Fibroblast of skin of abdomen (primary cell): Measurements from ENCODE around the gene CDK5RAP2.
"Not testable (repeated sequence)": the region's sequence is repeated elsewhere in the genome, so short reads cannot be mapped to it uniquely, and the experiment has no call there.

ENCODE experiments used
- DNase-seq: peaks from one replicate; pipeline ENCODE4 v3.0.0-alpha.2; 2013

CDK5RAP2 gene

DNA sequence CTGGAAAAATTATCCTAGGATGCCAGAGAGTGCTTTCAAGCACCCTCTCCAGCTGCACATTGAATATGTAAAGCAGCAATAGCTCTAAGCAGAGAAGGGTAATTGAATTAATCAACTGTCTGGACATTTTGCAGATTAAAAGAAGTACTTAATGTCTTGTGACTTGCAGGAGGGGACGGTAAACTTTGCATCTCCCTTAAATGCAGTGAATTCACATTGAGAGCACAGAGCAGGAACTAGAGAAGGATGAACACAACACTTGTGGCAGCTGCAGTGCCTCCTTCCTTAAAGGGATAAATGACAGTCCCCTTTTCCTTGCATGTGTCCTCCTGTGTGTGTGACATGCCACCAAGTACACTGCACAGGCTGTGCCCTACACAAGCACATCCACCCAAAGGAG lies 7.4 kb upstream of the CDK5RAP2 start:
- no peak for DNase-seq

DNA sequence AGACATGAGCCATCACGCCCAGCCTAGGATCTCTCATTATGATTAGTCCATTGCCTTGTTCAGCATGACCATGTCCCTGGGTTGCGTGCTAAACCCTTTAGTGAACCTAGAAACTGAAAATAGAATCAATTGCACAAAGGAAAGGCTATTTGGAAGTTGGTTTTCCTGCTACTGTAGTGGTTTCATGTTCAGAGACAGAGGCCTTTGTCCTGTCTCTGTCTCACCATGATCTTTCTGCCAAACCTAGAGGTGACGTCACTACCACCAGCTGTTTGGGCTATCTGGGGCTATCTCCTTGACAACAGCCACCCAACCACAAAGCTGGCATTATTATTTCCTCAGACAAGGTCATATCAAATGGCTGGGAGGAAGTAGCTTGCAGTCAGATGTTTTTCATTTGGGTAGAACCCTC lies 4.0 kb upstream of the CDK5RAP2 start:
- peak; percentile 66 for DNase-seq

DNA sequence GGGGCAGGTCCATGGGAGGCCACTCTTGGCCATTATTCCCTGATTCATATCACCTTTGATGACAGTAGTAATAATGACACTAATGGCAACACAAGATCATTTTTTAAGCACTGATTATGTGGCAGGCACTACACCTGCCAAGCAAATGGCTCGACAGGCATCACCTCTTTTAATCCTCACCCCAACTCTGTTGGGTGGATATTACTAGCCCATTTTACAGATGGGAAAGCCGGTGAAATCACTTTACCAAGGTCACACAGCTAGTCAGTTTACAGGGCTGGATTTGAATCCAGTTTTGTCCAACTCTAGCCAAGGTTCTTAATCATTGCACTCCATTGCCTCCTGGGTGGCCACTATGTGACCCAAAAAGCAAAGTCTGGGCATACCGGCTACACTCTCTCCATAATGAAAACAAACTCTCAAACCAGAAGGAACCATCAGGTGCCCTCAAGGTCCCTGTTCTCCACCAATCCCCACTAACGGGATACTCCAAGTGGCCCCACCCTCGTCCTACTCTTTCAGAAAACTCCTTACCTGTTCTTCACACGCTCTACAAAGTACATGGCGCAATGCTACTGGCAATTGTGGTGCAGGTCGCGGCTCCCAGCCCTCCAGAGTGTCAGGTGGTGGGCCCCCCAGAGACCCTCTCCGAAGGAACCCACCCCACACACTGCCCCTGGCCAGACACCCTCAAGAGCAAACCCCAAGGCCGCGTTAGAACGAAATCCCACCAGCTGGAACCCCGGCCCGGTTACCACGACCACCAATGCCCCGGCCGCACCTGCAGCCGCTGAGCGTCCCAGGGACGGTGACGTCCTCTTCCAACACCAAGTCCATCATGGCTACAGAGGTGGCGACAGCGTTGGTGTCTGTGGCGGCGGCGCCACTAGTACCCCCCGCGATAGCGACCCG lies 572 bp downstream of the CDK5RAP2 start:
- DNase-seq, result no peak

DNA sequence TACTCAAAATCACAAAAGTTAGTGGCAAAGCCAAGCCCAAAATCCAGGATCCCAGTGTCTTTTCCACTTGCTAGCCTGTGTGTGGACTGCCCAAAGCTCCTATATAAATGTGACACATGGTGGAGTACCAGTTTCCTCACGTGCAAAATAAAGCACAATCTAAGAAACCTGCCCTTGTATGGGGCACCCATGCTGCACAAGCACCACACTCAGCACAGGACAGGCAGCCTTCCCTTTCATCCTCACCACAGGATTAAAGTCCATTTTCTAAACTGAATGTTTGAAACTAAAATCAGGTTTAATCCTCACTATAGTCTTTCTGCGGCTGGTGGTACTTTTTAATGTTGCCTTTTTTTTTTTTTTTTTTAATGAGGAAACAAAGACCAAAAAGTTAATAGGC lies 5.5 kb downstream of the CDK5RAP2 start:
- no peak for DNase-seq

DNA sequence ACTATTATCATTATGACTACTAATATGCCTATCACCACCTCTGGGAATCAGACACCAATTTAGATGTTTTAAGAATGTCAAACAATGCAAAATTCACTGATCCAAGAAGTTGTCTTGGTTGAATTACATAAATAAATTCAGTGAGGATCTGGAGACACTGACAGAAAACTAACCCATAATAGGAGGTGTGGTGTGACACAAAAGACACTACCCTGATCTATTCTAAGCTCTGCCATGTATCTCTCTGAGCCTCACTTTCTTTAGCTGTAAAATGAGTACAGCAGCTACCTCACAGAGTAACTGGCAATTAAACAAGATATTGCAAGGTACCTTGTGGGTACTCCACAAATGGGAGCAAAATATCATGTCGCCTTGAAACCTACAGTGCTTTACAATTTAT lies 7.5 kb downstream of the CDK5RAP2 start:
- no peak for DNase-seq

DNA sequence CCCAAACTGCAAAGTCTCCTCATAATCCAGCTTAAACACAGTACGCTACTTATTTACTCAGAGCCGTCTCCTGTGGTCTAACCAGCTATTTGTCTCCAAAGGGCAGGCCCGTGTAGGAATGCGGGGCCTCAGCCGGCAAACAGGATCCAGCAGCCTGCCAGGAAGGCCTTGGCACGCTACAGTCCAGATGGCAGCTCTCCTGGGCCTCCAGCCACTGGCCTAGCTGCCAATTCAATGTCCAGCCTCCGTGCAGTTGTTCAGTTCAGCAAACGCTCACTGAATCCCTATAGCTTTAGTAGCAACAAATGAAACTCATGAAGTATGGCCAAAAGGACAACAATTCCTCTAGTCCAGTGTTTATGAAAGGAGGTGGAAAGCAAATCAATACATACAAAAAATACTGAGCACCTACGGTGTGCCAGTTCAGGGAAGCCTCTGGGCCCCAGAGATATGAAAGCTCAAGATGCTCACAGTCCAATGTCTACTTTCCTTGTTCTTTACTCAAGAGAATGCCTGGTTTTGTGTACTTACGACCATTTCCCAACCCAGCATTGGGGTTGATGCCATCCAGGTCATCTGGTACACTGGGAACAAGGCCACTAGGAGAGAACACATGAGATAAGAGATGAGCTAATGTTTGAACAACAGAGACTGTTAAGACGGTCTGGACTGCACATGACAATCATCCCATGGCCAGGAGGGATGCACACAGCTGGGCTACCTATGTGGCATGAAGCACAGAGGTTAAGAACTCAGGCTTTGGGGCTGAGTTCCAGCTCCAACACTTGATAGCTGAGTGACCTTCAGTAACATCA lies 8.3 kb downstream of the CDK5RAP2 start:
- peak; percentile 10 for DNase-seq

DNA sequence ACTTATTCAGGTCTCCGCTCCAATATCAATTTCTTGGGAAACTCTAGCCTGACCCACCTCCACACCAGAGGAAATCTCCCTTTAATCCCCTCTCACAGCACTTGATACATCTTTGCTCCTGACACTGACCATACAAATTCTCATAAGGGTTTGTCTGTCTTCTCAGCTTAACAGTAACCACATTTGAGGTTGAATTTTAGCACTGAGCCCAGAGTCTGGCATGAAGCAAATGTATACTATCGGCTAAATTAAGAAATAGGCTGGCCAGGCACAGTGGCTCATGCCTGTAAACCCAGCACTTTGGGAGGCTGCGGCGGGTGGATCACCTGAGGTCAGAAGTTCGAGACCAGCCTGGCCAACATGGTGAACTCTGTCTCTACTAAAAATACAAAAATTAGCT lies 9.7 kb downstream of the CDK5RAP2 start:
- DNase-seq, result no peak

DNA sequence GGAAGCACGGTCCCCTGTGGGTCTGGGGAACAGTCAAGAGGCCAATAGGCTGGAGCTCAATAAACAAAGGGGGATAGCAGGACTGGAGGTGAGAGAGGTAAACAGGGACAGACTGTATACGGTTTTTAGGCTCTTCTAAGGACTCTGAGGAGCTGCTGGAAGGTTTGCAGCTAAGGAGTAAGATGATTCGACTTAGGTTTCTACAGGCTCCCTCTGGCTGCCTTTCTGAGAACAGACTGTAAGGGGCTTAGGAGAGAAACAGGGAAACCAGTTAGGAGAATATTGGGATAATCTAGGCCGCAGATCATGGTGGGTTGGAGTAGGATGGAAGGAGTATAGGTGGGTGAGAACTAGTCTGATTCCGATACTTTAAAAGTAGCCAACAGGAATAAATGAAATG lies 10.4 kb downstream of the CDK5RAP2 start:
- no peak for DNase-seq

DNA sequence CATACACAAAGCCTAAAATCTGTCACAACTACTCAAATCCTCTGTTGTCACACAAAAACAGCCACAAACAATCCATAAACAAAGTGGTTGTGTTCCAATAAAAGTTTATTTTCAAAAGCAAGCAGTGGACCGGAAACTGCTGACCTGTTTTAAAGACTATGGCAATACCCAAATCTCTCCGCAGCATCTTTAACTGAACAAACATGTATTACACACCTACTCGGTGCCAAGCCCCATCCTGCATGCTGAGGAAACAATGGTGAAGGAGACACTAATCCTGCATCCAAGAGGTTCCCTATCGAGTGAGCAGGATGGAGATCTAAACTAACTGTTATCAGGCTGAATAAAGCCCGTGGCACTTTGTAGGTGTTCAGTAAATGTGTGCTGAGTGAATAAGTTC lies 11.2 kb downstream of the CDK5RAP2 start:
- no peak for DNase-seq

DNA sequence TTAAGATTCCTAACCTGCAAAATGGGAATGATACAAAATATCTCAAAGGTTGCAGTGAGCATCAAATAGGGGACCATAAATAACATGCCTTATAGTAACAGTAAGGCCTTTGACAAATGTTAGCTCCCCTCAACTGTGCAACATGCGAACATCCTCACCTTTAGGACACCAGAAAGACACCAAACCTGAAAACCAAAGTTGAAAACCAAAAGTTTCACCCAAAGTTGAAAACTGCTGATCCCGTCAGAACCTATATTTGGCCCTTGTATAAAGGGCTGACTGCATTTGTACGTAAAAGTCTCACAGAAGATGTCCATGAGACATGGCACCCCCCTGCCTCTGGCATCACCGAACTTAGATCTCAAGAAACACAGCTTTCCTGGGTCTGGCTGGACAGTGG lies 12.1 kb downstream of the CDK5RAP2 start:
- no peak for DNase-seq

DNA sequence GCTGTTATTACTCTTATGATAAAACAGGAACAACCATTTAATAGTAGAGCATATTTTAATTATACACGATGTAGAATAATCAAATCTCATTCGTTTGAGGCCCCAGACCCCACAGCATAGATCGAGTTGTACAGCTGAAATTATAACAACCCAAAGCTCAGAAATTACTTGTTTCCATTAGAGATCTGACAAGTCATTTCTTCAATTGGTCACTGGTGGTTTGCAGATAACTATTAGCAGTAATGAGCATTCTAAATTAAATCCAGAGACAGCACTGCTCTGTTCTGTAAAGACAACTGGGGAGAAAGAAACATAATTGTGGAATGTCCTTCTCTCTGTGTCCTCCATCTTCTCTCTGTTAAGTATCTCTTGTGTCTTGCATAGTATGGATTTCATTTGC lies 12.9 kb downstream of the CDK5RAP2 start:
- DNase-seq, result no peak

DNA sequence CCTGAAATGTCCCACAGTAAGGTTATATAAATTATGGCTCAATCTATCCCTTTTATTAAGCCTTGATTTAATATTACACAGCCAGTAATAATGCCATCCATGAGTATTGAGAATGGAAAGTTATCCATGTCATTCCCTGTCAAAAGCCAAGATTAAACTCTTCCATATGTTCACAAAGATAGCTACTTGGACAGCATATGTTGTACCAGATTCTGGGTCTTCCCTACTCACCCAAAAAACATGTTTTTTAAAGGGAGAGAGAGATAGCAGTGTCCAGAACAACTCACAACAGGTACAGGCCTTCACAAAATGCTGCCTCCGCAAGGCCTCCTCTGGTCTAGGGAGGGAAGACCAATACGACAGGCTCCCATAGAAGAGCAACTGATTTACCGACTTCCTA lies 15.4 kb downstream of the CDK5RAP2 start:
- no peak for DNase-seq

DNA sequence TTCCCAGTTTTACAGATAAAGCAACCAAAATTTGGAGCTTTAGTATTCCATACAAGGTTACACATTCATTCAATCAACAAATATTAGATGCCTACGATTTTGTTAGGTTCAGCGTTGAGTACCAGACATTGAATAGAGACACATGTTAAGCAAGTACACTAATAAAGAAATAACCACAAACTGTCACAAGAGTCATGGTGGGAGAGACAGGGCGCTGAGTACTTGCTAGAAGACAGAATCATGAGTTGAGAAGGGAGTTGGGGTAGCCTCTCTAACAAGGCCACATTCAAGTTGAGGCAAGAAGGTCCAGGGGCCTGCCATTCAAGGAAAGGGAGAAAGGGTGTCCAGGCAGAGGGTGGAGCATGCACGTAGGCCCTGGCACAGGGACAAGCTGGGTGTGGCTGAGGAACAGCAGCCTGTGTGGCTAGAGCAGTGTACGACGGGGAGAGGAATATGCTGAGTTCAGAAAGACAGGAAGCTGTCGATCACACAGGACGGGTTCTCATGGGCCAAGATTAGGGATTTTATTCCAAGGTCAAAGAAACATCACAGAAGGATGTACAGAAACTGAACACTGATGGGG lies 17.0 kb downstream of the CDK5RAP2 start:
- DNase-seq, result no peak

DNA sequence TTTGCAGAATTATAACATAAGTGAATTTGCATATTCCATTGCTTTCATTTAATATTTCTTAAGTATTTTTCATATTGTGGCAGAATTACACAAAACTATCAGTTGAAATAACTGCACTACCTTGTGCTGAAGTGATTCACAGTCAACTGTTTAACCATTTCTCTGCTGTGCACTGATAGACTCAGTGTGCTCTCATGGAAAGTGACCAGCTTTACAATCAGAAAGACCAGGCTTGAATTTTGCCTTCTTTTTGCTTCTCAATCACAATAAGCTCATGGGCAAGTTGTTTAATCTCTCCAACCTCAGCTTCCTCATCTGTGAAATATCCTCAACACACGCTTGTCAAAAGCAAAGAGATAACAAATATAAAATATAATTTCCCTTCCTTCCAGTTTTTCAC lies 18.3 kb downstream of the CDK5RAP2 start:
- DNase-seq, result no peak

DNA sequence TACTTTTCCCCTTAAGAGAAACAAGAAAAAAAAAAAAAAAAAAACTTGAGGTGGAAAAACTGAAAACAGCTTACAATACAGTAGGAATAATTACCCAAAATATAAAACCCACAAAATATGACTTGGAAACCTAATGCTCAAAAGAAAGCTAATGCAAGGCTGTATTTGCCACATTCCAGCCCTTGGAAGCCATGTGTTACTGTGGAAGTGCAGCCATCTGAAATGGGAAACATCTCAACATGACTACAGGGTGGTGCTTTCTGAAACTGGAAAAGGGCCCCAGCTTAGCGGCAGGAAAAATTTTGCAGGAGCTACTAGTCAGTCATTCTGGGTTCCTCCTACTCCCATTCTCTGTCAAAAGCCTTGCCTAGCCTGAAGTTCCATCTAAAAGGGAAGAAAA lies 20.4 kb downstream of the CDK5RAP2 start:
- no peak for DNase-seq

DNA sequence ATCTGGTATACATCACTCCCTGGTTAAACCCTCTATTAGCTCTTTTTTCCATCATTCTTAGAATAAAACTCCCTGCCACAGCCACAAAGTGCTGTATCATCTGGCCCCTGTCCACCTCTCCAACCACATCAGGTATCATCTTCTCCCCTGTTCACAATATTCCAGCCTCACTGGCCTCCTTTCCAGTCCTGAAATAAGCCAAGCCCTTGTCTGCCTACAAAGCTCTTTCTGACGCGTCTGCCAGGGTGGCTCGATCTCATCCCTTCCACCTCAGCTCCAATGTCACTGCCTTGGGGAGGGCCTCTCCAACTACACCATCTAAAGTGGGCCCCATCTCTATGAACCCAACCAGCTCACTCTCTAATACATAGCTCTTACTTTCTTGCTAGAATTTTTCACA lies 21.5 kb downstream of the CDK5RAP2 start:
- no peak for DNase-seq

DNA sequence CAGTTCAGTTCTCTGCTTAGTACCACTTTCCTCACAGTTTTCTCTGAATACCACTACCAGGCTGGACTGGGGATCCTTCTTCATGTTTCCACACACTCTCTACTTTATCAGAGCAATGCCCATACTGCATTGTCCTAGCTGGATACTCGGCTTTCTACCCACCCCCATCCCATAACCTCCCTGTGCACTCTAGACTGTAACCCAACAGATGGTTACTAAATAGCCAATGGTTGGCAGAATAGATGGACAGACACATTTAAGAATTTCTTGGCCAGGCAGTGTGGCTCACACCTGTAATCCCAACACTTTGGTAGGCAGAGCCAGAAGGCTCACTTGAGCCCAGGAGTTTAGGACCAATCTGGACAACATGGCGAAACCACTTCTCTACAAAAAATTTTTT lies 22.8 kb downstream of the CDK5RAP2 start:
- no peak for DNase-seq

DNA sequence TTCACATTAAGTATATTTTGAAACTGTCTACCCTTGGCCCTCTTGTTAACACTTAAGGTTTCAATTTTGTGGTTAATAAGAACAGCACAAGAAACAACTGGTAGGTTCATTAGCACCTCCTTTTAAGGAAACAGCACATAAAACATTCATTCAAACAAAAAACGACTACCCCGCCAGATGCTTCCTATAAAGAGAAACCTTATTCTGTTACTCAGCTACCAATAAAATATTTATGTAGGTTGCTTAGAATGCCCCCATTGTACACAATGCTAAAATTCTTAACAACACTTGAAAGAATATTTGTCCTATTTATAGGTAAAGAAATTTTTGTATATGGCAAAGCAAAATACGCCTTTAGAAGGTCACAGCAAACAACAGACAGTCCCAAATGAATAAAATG lies 23.2 kb downstream of the CDK5RAP2 start:
- no peak for DNase-seq

DNA sequence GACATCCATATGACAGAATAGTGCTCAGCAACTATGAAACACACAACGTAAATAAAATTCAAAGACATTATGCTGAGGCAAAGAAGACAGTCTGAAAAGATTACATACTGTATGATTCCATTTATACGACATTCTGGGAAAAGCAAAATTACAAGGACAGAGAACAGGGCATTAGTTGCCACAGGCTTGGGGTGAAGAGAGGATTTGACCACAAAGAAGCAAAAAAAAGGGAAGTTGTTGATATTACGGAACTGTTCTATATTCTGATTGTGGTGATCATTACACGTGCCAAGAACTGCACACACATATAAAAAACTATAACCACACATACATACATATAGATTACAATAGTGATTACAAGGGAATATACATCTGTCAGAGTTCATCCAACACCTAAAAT lies 24.1 kb downstream of the CDK5RAP2 start:
- no peak for DNase-seq

DNA sequence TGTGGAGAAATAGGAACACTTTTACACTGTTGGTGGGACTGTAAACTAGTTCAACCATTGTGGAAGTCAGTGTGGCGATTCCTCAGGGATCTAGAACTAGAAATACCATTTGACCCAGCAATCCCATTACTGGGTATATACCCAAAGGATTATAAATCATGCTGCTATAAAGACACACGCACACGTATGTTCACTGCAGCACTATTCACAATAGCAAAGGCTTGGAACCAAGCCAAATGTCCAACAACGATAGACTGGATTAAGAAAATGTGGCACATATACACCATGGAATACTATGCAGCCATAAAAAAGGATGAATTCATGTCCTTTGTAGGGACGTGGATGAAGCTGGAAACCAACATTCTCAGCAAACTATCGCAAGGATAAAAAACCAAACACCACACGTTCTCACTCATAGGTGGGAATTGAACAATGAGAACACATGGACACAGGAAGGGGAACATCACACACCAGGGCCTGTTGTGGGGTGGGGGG lies 27.7 kb downstream of the CDK5RAP2 start:
- not testable (repeated sequence) for DNase-seq

DNA sequence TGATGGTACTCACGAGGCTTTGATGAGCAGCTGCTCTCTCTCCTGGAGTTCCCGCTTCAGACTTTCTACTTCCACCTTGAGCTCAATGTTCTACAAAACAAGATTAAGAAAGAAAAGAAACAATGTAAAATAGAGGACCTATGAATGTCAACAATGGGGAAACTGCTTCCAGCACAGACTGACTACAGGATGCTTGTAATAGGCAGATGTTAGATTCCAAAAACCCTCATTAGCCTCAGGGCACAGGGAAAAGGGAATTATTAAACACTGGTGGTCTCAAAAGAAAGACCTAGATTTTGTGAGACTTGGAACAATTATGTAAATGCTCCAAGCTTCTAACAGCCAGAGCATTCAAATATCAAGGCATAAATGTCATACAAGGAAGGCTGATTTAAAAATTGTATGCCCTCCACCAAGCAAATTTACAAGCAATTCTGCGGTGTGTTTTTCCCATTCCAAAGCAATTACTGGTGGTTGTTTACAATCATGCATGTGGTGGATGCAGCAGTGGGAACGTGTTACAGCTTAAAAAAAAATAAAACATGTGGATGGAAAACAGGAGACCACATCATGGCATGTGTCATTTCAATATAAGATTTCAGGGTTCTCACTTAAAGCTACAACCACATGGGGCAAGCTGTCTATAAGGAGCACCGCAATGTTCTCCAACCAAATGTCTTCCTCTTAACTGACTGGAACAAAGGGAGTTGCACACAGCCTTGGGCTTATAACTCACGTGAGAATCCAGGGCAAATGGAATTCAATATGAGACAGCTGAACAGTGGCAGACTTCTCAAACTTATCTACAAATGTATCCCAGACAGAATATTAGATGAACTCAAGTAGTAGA lies 34.0 kb downstream of the CDK5RAP2 start:
- no peak for DNase-seq

DNA sequence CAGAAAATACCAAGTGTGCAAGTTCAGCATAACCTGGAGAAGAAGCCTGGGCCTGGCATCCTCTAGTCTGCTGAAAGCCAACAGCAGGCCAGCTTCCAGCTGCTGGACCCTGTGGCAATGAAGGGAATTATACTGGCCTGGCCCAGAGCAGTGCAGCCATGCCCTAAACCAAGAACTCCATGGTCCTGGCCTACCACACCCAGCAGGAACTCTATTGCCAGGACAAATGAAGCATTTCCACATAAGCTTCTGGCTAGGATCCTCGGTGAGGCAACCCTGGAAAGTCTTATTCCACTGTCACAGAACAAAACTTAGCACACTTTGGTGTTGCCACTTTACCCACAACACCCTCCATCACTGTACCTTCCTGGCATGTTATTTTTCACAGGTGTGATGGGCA lies 35.5 kb downstream of the CDK5RAP2 start:
- DNase-seq, result no peak
